ENCODE results near the gene SFMBT2.
"Not testable (repeated sequence)": the region's sequence is repeated elsewhere in the genome, so short reads cannot be mapped to it uniquely, and the experiment has no call there.

The SFMBT2 gene

GRCh38 chr10:7196284-7196683 is 214.6 kb downstream of the SFMBT2 start:
- Histone ChIP-seq H3K27ac (ENCODE audit: low read length) (no peak overlapping the region), H3K27me3 (ENCODE audit: control insufficient read depth in 1 of 2, insufficient read depth in 2 of 2, low read length in 2 of 2) (no peaks in the 10 kb centered on the region), H3K4me3 (ENCODE audit: low read length in 2 of 2) (no peak overlapping the region), H3K9me3 (ENCODE audit: control insufficient read depth in 2 of 2, low read length in 2 of 2) (peaks cover 0 to 9% of the 10 kb centered on the region in 2 donors), H3K9ac (ENCODE audit: low read length in 2 of 2) (no peak overlapping the region), H3K36me3 (ENCODE audit: control insufficient read depth in 2 of 2, insufficient read depth in 2 of 2, low read length in 2 of 2) (peaks cover 6 to 27% of the 10 kb centered on the region in 2 donors), H3K4me1 (ENCODE audit: control insufficient read depth, insufficient read depth, low read length) (no peaks in the 10 kb centered on the region)

- peaks cover 5 to 27% of the 10 kb centered on the region in 2 donors for H3K36me3 ChIP-seq (ENCODE audit: control insufficient read depth in 2 of 2, insufficient read depth in 2 of 2, low read length in 2 of 2)
- peaks cover 0 to 9% of the 10 kb centered on the region in 2 donors for H3K9me3 ChIP-seq (ENCODE audit: control insufficient read depth in 2 of 2, low read length in 2 of 2)
- no peaks in the 10 kb centered on the region for H3K4me1 ChIP-seq (ENCODE audit: control insufficient read depth, insufficient read depth, low read length)
- no peaks in the 10 kb centered on the region for H3K27me3 ChIP-seq (ENCODE audit: control insufficient read depth in 1 of 2, insufficient read depth in 2 of 2, low read length in 2 of 2)
- H3K4me3 ChIP-seq (ENCODE audit: low read length in 2 of 2) = no peak overlapping the region
- no peak overlapping the region for H3K27ac ChIP-seq (ENCODE audit: low read length)
- no peak overlapping the region for H3K9ac ChIP-seq (ENCODE audit: low read length in 2 of 2)
Measured at GRCh38 chr10:7195118-7195517, 215.7 kb downstream of the SFMBT2 start.

GRCh38 chr10:7194571-7194970 is 216.3 kb downstream of the SFMBT2 start:
- Histone ChIP-seq H3K9me3 (ENCODE audit: control insufficient read depth in 2 of 2, low read length in 2 of 2) (peaks cover 0 to 9% of the 10 kb centered on the region in 2 donors), H3K27ac (ENCODE audit: low read length) (no peak overlapping the region), H3K4me3 (ENCODE audit: low read length in 2 of 2) (no peak overlapping the region), H3K36me3 (ENCODE audit: control insufficient read depth in 2 of 2, insufficient read depth in 2 of 2, low read length in 2 of 2) (peaks cover 4 to 27% of the 10 kb centered on the region in 2 donors), H3K27me3 (ENCODE audit: control insufficient read depth in 1 of 2, insufficient read depth in 2 of 2, low read length in 2 of 2) (no peaks in the 10 kb centered on the region), H3K9ac (ENCODE audit: low read length in 2 of 2) (no peak overlapping the region), H3K4me1 (ENCODE audit: control insufficient read depth, insufficient read depth, low read length) (no peaks in the 10 kb centered on the region)

GRCh38 chr10:7193369-7193768 is 217.5 kb downstream of the SFMBT2 start:
- Histone ChIP-seq H3K36me3 (ENCODE audit: control insufficient read depth in 2 of 2, insufficient read depth in 2 of 2, low read length in 2 of 2) (peaks cover 4 to 25% of the 10 kb centered on the region in 2 donors), H3K27me3 (ENCODE audit: control insufficient read depth in 1 of 2, insufficient read depth in 2 of 2, low read length in 2 of 2) (no peaks in the 10 kb centered on the region), H3K27ac (ENCODE audit: low read length) (no peak overlapping the region), H3K9ac (ENCODE audit: low read length in 2 of 2) (no peak overlapping the region), H3K4me3 (ENCODE audit: low read length in 2 of 2) (no peak overlapping the region), H3K9me3 (ENCODE audit: control insufficient read depth in 2 of 2, low read length in 2 of 2) (peaks cover 0 to 9% of the 10 kb centered on the region in 2 donors), H3K4me1 (ENCODE audit: control insufficient read depth, insufficient read depth, low read length) (no peaks in the 10 kb centered on the region)

GRCh38 chr10:7192831-7193361 is 217.9 kb downstream of the SFMBT2 start:
- peaks cover 0 to 9% of the 10 kb centered on the region in 2 donors for H3K9me3 ChIP-seq (ENCODE audit: control insufficient read depth in 2 of 2, low read length in 2 of 2)
- no peak overlapping the region for H3K27ac ChIP-seq (ENCODE audit: low read length)
- no peak overlapping the region for H3K9ac ChIP-seq (ENCODE audit: low read length in 2 of 2)
- no peaks in the 10 kb centered on the region for H3K4me1 ChIP-seq (ENCODE audit: control insufficient read depth, insufficient read depth, low read length)
- H3K27me3 ChIP-seq (ENCODE audit: control insufficient read depth in 1 of 2, insufficient read depth in 2 of 2, low read length in 2 of 2) = no peaks in the 10 kb centered on the region
- no peak overlapping the region for H3K4me3 ChIP-seq (ENCODE audit: low read length in 2 of 2)
- peaks cover 4 to 23% of the 10 kb centered on the region in 2 donors for H3K36me3 ChIP-seq (ENCODE audit: control insufficient read depth in 2 of 2, insufficient read depth in 2 of 2, low read length in 2 of 2)

GRCh38 chr10:7192061-7192460 is 218.8 kb downstream of the SFMBT2 start:
- H3K4me3 ChIP-seq (ENCODE audit: low read length in 2 of 2) = no peak overlapping the region
- H3K36me3 ChIP-seq (ENCODE audit: control insufficient read depth in 2 of 2, insufficient read depth in 2 of 2, low read length in 2 of 2) = peaks cover 0 to 17% of the 10 kb centered on the region in 2 donors
- no peak overlapping the region for H3K27ac ChIP-seq (ENCODE audit: low read length)
- H3K27me3 ChIP-seq (ENCODE audit: control insufficient read depth in 1 of 2, insufficient read depth in 2 of 2, low read length in 2 of 2) = no peaks in the 10 kb centered on the region
- H3K9me3 ChIP-seq (ENCODE audit: control insufficient read depth in 2 of 2, low read length in 2 of 2) = peaks cover 0 to 9% of the 10 kb centered on the region in 2 donors
- no peak overlapping the region for H3K9ac ChIP-seq (ENCODE audit: low read length in 2 of 2)
- H3K4me1 ChIP-seq (ENCODE audit: control insufficient read depth, insufficient read depth, low read length) = no peaks in the 10 kb centered on the region

- H3K4me3 ChIP-seq (ENCODE audit: low read length in 2 of 2); H3K9me3 ChIP-seq (ENCODE audit: control insufficient read depth in 2 of 2, low read length in 2 of 2); H3K27ac ChIP-seq (ENCODE audit: low read length); H3K27me3 ChIP-seq (ENCODE audit: control insufficient read depth in 1 of 2, insufficient read depth in 2 of 2, low read length in 2 of 2); H3K36me3 ChIP-seq (ENCODE audit: control insufficient read depth in 2 of 2, insufficient read depth in 2 of 2, low read length in 2 of 2); H3K4me1 ChIP-seq (ENCODE audit: control insufficient read depth, insufficient read depth, low read length); H3K9ac ChIP-seq (ENCODE audit: low read length in 2 of 2): not testable (repeated sequence)
Measured at GRCh38 chr10:7190772-7191171, 220.1 kb downstream of the SFMBT2 start.

GRCh38 chr10:7189909-7190308 is 220.9 kb downstream of the SFMBT2 start:
- no peak overlapping the region for H3K9ac ChIP-seq (ENCODE audit: low read length in 2 of 2)
- no peak overlapping the region for H3K4me3 ChIP-seq (ENCODE audit: low read length in 2 of 2)
- H3K36me3 ChIP-seq (ENCODE audit: control insufficient read depth in 2 of 2, insufficient read depth in 2 of 2, low read length in 2 of 2) = peaks cover 0 to 5% of the 10 kb centered on the region in 2 donors
- no peaks in the 10 kb centered on the region for H3K4me1 ChIP-seq (ENCODE audit: control insufficient read depth, insufficient read depth, low read length)
- no peaks in the 10 kb centered on the region for H3K27me3 ChIP-seq (ENCODE audit: control insufficient read depth in 1 of 2, insufficient read depth in 2 of 2, low read length in 2 of 2)
- no peaks in the 10 kb centered on the region for H3K9me3 ChIP-seq (ENCODE audit: control insufficient read depth in 2 of 2, low read length in 2 of 2)
- H3K27ac ChIP-seq (ENCODE audit: low read length) = no peak overlapping the region

GRCh38 chr10:7188456-7189050 is 222.3 kb downstream of the SFMBT2 start:
- Histone ChIP-seq H3K36me3 (ENCODE audit: control insufficient read depth in 2 of 2, insufficient read depth in 2 of 2, low read length in 2 of 2) (peaks cover 0 to 2% of the 10 kb centered on the region in 2 donors), H3K4me1 (ENCODE audit: control insufficient read depth, insufficient read depth, low read length) (no peaks in the 10 kb centered on the region), H3K27ac (ENCODE audit: low read length) (no peak overlapping the region), H3K4me3 (ENCODE audit: low read length in 2 of 2) (no peak overlapping the region), H3K27me3 (ENCODE audit: control insufficient read depth in 1 of 2, insufficient read depth in 2 of 2, low read length in 2 of 2) (no peaks in the 10 kb centered on the region), H3K9ac (ENCODE audit: low read length in 2 of 2) (no peak overlapping the region), H3K9me3 (ENCODE audit: control insufficient read depth in 2 of 2, low read length in 2 of 2) (no peaks in the 10 kb centered on the region)

GRCh38 chr10:7186387-7187018 is 224.3 kb downstream of the SFMBT2 start:
- Histone ChIP-seq H3K9me3 (ENCODE audit: control insufficient read depth in 2 of 2, low read length in 2 of 2) (no peaks in the 10 kb centered on the region), H3K36me3 (ENCODE audit: control insufficient read depth in 2 of 2, insufficient read depth in 2 of 2, low read length in 2 of 2) (no peaks in the 10 kb centered on the region), H3K27ac (ENCODE audit: low read length) (no peak overlapping the region)

GRCh38 chr10:7185367-7185690 is 225.5 kb downstream of the SFMBT2 start:
- no peak overlapping the region for H3K4me3 ChIP-seq (ENCODE audit: low read length in 2 of 2)
- H3K27ac ChIP-seq (ENCODE audit: low read length) = no peak overlapping the region
- no peaks in the 10 kb centered on the region for H3K36me3 ChIP-seq (ENCODE audit: control insufficient read depth in 2 of 2, insufficient read depth in 2 of 2, low read length in 2 of 2)
- no peaks in the 10 kb centered on the region for H3K4me1 ChIP-seq (ENCODE audit: control insufficient read depth, insufficient read depth, low read length)
- H3K9ac ChIP-seq (ENCODE audit: low read length in 2 of 2) = no peak overlapping the region
- H3K9me3 ChIP-seq (ENCODE audit: control insufficient read depth in 2 of 2, low read length in 2 of 2) = no peaks in the 10 kb centered on the region
- H3K27me3 ChIP-seq (ENCODE audit: control insufficient read depth in 1 of 2, insufficient read depth in 2 of 2, low read length in 2 of 2) = no peaks in the 10 kb centered on the region

More at GRCh38 chr10:7186387-7187018, 224.3 kb downstream of the SFMBT2 start:
- Histone ChIP-seq H3K27me3 (ENCODE audit: control insufficient read depth in 1 of 2, insufficient read depth in 2 of 2, low read length in 2 of 2) (no peaks in the 10 kb centered on the region), H3K4me1 (ENCODE audit: control insufficient read depth, insufficient read depth, low read length) (no peaks in the 10 kb centered on the region), H3K4me3 (ENCODE audit: low read length in 2 of 2) (no peak overlapping the region), H3K9ac (ENCODE audit: low read length in 2 of 2) (no peak overlapping the region)
